ENCODE data around the gene TMEM80. TPM values are rescaled to one million over a fixed set of nuclear protein-coding genes. Genes with fewer than 3 reads are reported as not detected.

Gene TMEM80
- total and polyA plus RNA-seq, 2 donors (not counting 3 experiments of a cell fraction or from before 2014, with no cell fraction given) = 21.2 to 26.6 TPM

DNA sequence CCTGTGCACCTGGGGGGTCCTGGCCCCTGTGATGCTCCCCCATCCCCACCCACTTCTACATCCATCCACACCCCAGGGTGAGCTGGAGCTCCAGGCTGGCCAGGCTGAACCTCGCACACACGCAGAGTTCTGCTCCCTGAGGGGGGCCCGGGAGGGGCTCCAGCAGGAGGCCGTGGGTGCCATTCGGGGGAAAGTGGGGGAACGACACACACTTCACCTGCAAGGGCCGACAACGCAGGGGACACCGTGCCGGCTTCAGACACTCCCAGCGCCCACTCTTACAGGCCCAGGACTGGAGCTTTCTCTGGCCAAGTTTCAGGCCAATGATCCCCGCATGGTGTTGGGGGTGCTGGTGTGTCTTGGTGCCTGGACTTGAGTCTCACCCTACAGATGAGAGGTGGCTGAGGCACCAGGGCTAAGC is 31.7 kb downstream of the TMEM80 start:
- POLR2A ChIA-PET = interaction anchor here (1.2 kb wide), 1 partner anchor 11 kb away, joined by 3 read pairs; no protein-coding TSS in a partner anchor
- CTCF ChIA-PET = interaction anchor here (0.7 to 3.7 kb wide), 11 partner anchors 11 to 173 kb away, joined by 3 to 26 read pairs (median 6); partner anchors contain the start of genes CEND1, DEAF1, EPS8L2 and PHRF1
- Histone ChIP-seq H3K27me3 (ENCODE audit: control insufficient read depth in 2 of 2, insufficient read depth in 2 of 2, low read length in 2 of 2) (peaks cover 8 to 10% of the 10 kb centered on the region in 2 experiments), H3K27ac (ENCODE audit: insufficient read depth, low read depth, low read length) (no peak overlapping the region), H3K79me2 (ENCODE audit: control insufficient read depth, insufficient read depth, low read length) (no peaks in the 10 kb centered on the region), H2AFZ (ENCODE audit: low read depth, low read length) (no peak overlapping the region), H3K4me1 (ENCODE audit: control insufficient read depth, extremely low read depth, insufficient read depth, low read length) (no peaks in the 10 kb centered on the region), H3K36me3 (ENCODE audit: control insufficient read depth in 2 of 2, extremely low read depth in 1 of 2, insufficient read depth in 2 of 2, low read length in 2 of 2) (no peaks in the 10 kb centered on the region), H3K4me3 (replicated peaks in 1 of 3; ENCODE audit: insufficient read depth in 1 of 3, low read depth in 1 of 3, low read length in 3 of 3) (no peak overlapping the region), H3K4me2 (ENCODE audit: insufficient read depth, low read length) (no peak overlapping the region), H4K20me1 (replicated peaks; ENCODE audit: control insufficient read depth, extremely low read depth, insufficient read depth, low read length) (no peaks in the 10 kb centered on the region), H3K9me3 (replicated peaks; ENCODE audit: control insufficient read depth, insufficient read depth, low read length) (no peaks in the 10 kb centered on the region), H3K9me1 (replicated peaks; ENCODE audit: control insufficient read depth, extremely low read depth, insufficient read depth, low read length) (no peaks in the 10 kb centered on the region), H3K9ac (replicated peaks; ENCODE audit: extremely low read depth, insufficient read depth, low read length) (no peak overlapping the region)
- no peak for DNase-seq (ENCODE audit: low read depth, low spot score)
- TF ChIP-seq JUN (IDR thresholded peaks at IDR 0.05; ENCODE audit: borderline replicate concordance, insufficient read depth, insufficient read length, low read depth) (no peak), EZH2 (IDR thresholded peaks at IDR 0.05; ENCODE audit: borderline replicate concordance, low read depth, low read length, severe bottlenecking) (no peak), GATA2 (IDR thresholded peaks at IDR 0.05; ENCODE audit: insufficient read depth, insufficient read length, low read depth, low read length) (no peak), POLR2AphosphoS5 (IDR thresholded peaks at IDR 0.05; ENCODE audit: insufficient read depth, low read depth, low read length) (no peak), FOS (IDR thresholded peaks at IDR 0.05; ENCODE audit: borderline replicate concordance, insufficient read depth, low read length) (no peak), POLR2A (IDR thresholded peaks at IDR 0.05; ENCODE audit: low read depth, low read length) (no peak), MYC (IDR thresholded peaks at IDR 0.05; ENCODE audit: low read depth, low read length) (no peak)
- TF ChIP-seq, protein P1, sequence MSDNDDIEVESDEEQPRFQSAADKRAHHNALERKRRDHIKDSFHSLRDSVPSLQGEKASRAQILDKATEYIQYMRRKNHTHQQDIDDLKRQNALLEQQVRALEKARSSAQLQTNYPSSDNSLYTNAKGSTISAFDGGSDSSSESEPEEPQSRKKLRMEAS (IDR thresholded peaks at IDR 0.05; ENCODE audit: insufficient read depth, insufficient read length) = no peak
- TF ChIP-seq, protein P2, sequence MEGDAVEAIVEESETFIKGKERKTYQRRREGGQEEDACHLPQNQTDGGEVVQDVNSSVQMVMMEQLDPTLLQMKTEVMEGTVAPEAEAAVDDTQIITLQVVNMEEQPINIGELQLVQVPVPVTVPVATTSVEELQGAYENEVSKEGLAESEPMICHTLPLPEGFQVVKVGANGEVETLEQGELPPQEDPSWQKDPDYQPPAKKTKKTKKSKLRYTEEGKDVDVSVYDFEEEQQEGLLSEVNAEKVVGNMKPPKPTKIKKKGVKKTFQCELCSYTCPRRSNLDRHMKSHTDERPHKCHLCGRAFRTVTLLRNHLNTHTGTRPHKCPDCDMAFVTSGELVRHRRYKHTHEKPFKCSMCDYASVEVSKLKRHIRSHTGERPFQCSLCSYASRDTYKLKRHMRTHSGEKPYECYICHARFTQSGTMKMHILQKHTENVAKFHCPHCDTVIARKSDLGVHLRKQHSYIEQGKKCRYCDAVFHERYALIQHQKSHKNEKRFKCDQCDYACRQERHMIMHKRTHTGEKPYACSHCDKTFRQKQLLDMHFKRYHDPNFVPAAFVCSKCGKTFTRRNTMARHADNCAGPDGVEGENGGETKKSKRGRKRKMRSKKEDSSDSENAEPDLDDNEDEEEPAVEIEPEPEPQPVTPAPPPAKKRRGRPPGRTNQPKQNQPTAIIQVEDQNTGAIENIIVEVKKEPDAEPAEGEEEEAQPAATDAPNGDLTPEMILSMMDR (IDR thresholded peaks at IDR 0.05; ENCODE audit: extremely low read depth in 1 of 2, insufficient read depth in 1 of 2, low read depth in 1 of 2, low read length in 2 of 2) = no peak
- BruUV-seq (replicated peaks) = no TSS peak
- FAIRE-seq = no peak
- intact Hi-C loops (cut with micrococcal nuclease) (loop anchor here (5.0 kb wide), 1 partner anchor 170 kb away; no protein-coding TSS in a partner anchor), dilution Hi-C loops (cut with MboI; ENCODE audit: extremely low pct_ligation_motif_present, low sequenced_read_pairs) (no loop called here)

All from endothelial cell of umbilical vein (primary cell).